K562 (cell line): ENCODE measurements around the gene F2RL1. TPM values are rescaled to one million over a fixed set of nuclear protein-coding genes. Genes with fewer than 3 reads are reported as not detected.

ENCODE experiments used
- ARID3B ChIP-seq: fragments of 250-450 bp; sonication (Bioruptor Pico); IDR thresholded peaks from 2 replicates; pipeline ENCODE4 v1.4.0; 2020; ENCODE audit warnings: borderline replicate concordance
- CHD7 ChIP-seq: fragments of 200-600 bp; sonication (generic); IDR thresholded peaks from one replicate; pipeline ENCODE4 v1.6.1; 2012; ENCODE audit warnings: mild to moderate bottlenecking, low read depth, low read length, inconsistent platforms
- FOXA3 ChIP-seq, 2 experiments: fragments of 450-650 bp in 1 of 2; sonication (generic) in 1 of 2; formaldehyde crosslinking; IDR thresholded peaks in 1 of 2; conservative IDR thresholded peaks in 1 of 2; 2 replicates each; pipeline versions ENCODE4 v1.4.0 to v1.8.0; 2020 to 2022; ENCODE audit warnings: mild to moderate bottlenecking in 2 of 2, missing genetic modification reagents in 1 of 2
- MBD1 ChIP-seq: fragments of 250-450 bp; sonication (Bioruptor Pico); IDR thresholded peaks from 2 replicates; pipeline ENCODE4 v1.8.0; 2022; ENCODE audit warnings: inconsistent platforms
- YBX1 ChIP-seq: fragments of 450-650 bp; IDR thresholded peaks from 2 replicates; pipeline ENCODE4 v1.7.1; 2016; ENCODE audit warnings: mild to moderate bottlenecking
- ZNF280B ChIP-seq: fragments of 250-450 bp; sonication (Bioruptor Pico); IDR thresholded peaks from 2 replicates; pipeline ENCODE4 v1.5.1; 2021; ENCODE audit warnings: mild to moderate bottlenecking
- ZNF764 ChIP-seq: fragments of 250-450 bp; sonication (Bioruptor Pico); IDR thresholded peaks from 2 replicates; pipeline ENCODE4 v1.4.0; 2020; ENCODE audit warnings: low read depth, mild to moderate bottlenecking, moderate library complexity
- polyA plus RNA-seq, 8 experiments: library from polyadenylated mRNA; depleted of rRNA in 4 of 8; stranded (reverse) in 5 of 8; unstranded in 3 of 8; fragments of >200 nt; fragmentation: Nextera tagmentation in 2 of 8; fragmentation: Illumina TruSeq in 1 of 8; extraction: Ambion mirVana in 2 of 8; extraction: Trizol in 1 of 8; gene quantifications; 2 replicates each; pipeline versions ENCODE4 v1.2.1 to v1.2.3, GENCODE V29; 2011 to 2014; ENCODE audit warnings: inconsistent platforms in 1 of 8, missing spikeins in 1 of 8
- total RNA-seq, 7 experiments: library from RNA; depleted of rRNA in 6 of 7; stranded (reverse); fragments of >200 nt in 6 of 7; fragmentation: Illumina TruSeq in 2 of 7; extraction: Trizol in 2 of 7; gene quantifications; 2 replicates each; pipeline versions ENCODE4 v1.2.1 to v1.2.3, GENCODE V29; 2011 to 2021; ENCODE audit warnings: low replicate concordance in 1 of 7

F2RL1 gene
- total and polyA plus RNA-seq, 9 of the 15 experiments (the other 6 are each of a cell fraction or from before 2014, with no cell fraction given): 0.03 to 0.50 (median 0.27) TPM; not detected in 6

- TF ChIP-seq MBD1 (CRISPR knock-in tag): no peak
- TF ChIP-seq YBX1: no peak
- TF ChIP-seq ZNF764 (CRISPR knock-in tag): no peak
- TF ChIP-seq CHD7: no peak
- TF ChIP-seq ARID3B (CRISPR knock-in tag): no peak
- no peak for TF ChIP-seq FOXA3 (CRISPR knock-in tag; conservative IDR thresholded peaks at IDR 0.05 in 1 of 2, IDR thresholded peaks at IDR 0.05 in 1 of 2)
- no peak for TF ChIP-seq ZNF280B (CRISPR knock-in tag)
Measured at GRCh38 chr5:76849419-76850291, 30.8 kb downstream of the F2RL1 start, which contains the start of gene S100Z (continued).
